IMR-90 (cell line): Measurements from ENCODE around the gene TBCEL. TPM values are rescaled to one million over a fixed set of nuclear protein-coding genes. Genes with fewer than 3 reads are reported as not detected.

Source experiments
- ATAC-seq: fragments of 200-7000 bp; cut with Tn5 transposase; 2 replicates; pipeline ENCODE4 v1.9.1; 2020; ENCODE audit warnings: low read depth, mild to moderate bottlenecking, moderate library complexity
- BruUV-seq: library from RNA; stranded (reverse); fragments of 400-500 nt; replicated peaks from 2 replicates; lab custom pipeline; 2021; lab: Mats Ljungman, UMichigan
- CTCF ChIA-PET: fragments of 300-600 bp; formaldehyde crosslinking; extraction: SDS; loops from one replicate; lab custom pipeline; 2021; ENCODE audit warnings: antibody characterized with exemption; lab: Yijun Ruan, JAX
- POLR2A ChIA-PET: fragments of 300-600 bp; sonication (Branson Sonifier 250); formaldehyde crosslinking; loops from one replicate; lab custom pipeline; 2022; ENCODE audit warnings: antibody characterized with exemption; ENCODE audit not compliant: unreplicated experiment; lab: Charles Lee
- DNase-seq: peaks from one replicate; pipeline ENCODE4 v3.0.0; 2013
- H2AFZ ChIP-seq: replicated peaks from 2 replicates; pipeline ENCODE3; 2013; ENCODE audit warnings: low read length, mild to moderate bottlenecking; ENCODE audit not compliant: poor library complexity
- H2AK5ac ChIP-seq: 2 replicates; pipeline ENCODE4 v1.6.1; 2013; ENCODE audit warnings: low read depth, low read length, inconsistent platforms
- H2AK9ac ChIP-seq: replicated peaks from 2 replicates; pipeline ENCODE3; 2013; ENCODE audit warnings: mild to moderate bottlenecking, low read depth, low read length, moderate library complexity; ENCODE audit not compliant: poor library complexity
- H2BK120ac ChIP-seq: 2 replicates; pipeline ENCODE4 v1.6.1; 2013; ENCODE audit warnings: low read depth, low read length, inconsistent platforms
- H2BK15ac ChIP-seq: 3 replicates; pipeline ENCODE4 v1.6.1; 2013; ENCODE audit warnings: low read depth, low read length, inconsistent platforms
- H2BK20ac ChIP-seq: 2 replicates; pipeline ENCODE4 v1.6.1; 2013; ENCODE audit warnings: low read depth, mild to moderate bottlenecking, inconsistent platforms, low read length, moderate library complexity
- H2BK5ac ChIP-seq: 2 replicates; pipeline ENCODE4 v1.6.1; 2013; ENCODE audit warnings: mild to moderate bottlenecking, low read depth, low read length, inconsistent platforms; ENCODE audit not compliant: poor library complexity, severe bottlenecking
- H3K14ac ChIP-seq: replicated peaks from 2 replicates; pipeline ENCODE4 v1.6.1; 2013; ENCODE audit warnings: low read depth, low read length, inconsistent platforms
- H3K18ac ChIP-seq: 2 replicates; pipeline ENCODE4 v1.6.1; 2013; ENCODE audit warnings: low read depth, low read length, control low read depth
- H3K23ac ChIP-seq: 2 replicates; pipeline ENCODE4 v1.6.1; 2013; ENCODE audit warnings: low read depth, low read length, inconsistent platforms
- H3K27ac ChIP-seq: 2 replicates; pipeline ENCODE4 v1.5.1; 2013; ENCODE audit warnings: mild to moderate bottlenecking, control low read depth, low read length; ENCODE audit not compliant: insufficient read depth
- H3K27me3 ChIP-seq: 2 replicates; pipeline ENCODE4 v1.6.1; 2013; ENCODE audit warnings: low read length; ENCODE audit not compliant: control insufficient read depth, insufficient read depth
- H3K36me3 ChIP-seq: 2 replicates; pipeline ENCODE4 v1.6.1; 2013; ENCODE audit warnings: low read length, mixed read lengths; ENCODE audit not compliant: control insufficient read depth, insufficient read depth
- H3K4ac ChIP-seq: 2 replicates; pipeline ENCODE4 v1.6.1; 2013; ENCODE audit warnings: low read depth, low read length, inconsistent platforms
- H3K4me1 ChIP-seq: 2 replicates; pipeline ENCODE4 v1.6.1; 2013; ENCODE audit warnings: low read length, mixed read lengths; ENCODE audit not compliant: control insufficient read depth, insufficient read depth
- H3K4me2 ChIP-seq: 2 replicates; pipeline ENCODE4 v1.6.1; 2013; ENCODE audit warnings: low read depth, mild to moderate bottlenecking, control low read depth, low read length, moderate library complexity
- H3K4me3 ChIP-seq: 2 replicates; pipeline ENCODE4 v1.5.1; 2013; ENCODE audit warnings: low read depth, mild to moderate bottlenecking, control low read depth, low read length, moderate library complexity; ENCODE audit not compliant: insufficient read depth
- H3K56ac ChIP-seq: 2 replicates; pipeline ENCODE4 v1.6.1; 2013; ENCODE audit warnings: low read length, inconsistent platforms; ENCODE audit not compliant: insufficient read depth; ENCODE audit errors: extremely low read depth
- H3K79me1 ChIP-seq, 2 experiments: 2 replicates each; pipeline ENCODE4 v1.6.1; 2013; ENCODE audit warnings: low read length in 2 of 2, inconsistent platforms in 1 of 2, low read depth in 1 of 2
- H3K9ac ChIP-seq: 2 replicates; pipeline ENCODE4 v1.6.1; 2013; ENCODE audit warnings: low read depth, low read length, control low read depth
- H3K9me1 ChIP-seq: 2 replicates; pipeline ENCODE4 v1.6.1; 2013; ENCODE audit warnings: low read length, inconsistent platforms; ENCODE audit not compliant: insufficient read depth
- H3K9me3 ChIP-seq: 2 replicates; pipeline ENCODE4 v1.6.1; 2013; ENCODE audit warnings: low read length; ENCODE audit not compliant: control insufficient read depth, insufficient read depth
- H4K20me1 ChIP-seq: 2 replicates; pipeline ENCODE4 v1.6.1; 2013; ENCODE audit warnings: low read length, inconsistent platforms; ENCODE audit not compliant: insufficient read depth
- H4K5ac ChIP-seq: 2 replicates; pipeline ENCODE4 v1.6.1; 2013; ENCODE audit warnings: mild to moderate bottlenecking, low read depth, low read length, control low read depth
- H4K8ac ChIP-seq, 2 experiments: 2 replicates each; pipeline ENCODE4 v1.6.1; 2013; ENCODE audit warnings: low read depth in 2 of 2, low read length in 2 of 2, control low read depth in 1 of 2, inconsistent platforms in 1 of 2
- H4K91ac ChIP-seq: 2 replicates; pipeline ENCODE4 v1.6.1; 2013; ENCODE audit warnings: low read depth, low read length, inconsistent platforms; ENCODE audit not compliant: insufficient read depth
- BHLHE40 ChIP-seq: fragments of 150-350 bp; IDR thresholded peaks from 2 replicates; pipeline ENCODE4 v1.6.1; 2016; ENCODE audit warnings: mild to moderate bottlenecking, low read depth, low read length
- CHD1 ChIP-seq: IDR thresholded peaks from 2 replicates; pipeline ENCODE4 v1.6.1; 2012; ENCODE audit warnings: low read depth, low read length, improper control_type of control experiment
- FOS ChIP-seq: fragments of 150-350 bp; IDR thresholded peaks from 2 replicates; pipeline ENCODE4 v1.6.1; 2016; ENCODE audit warnings: low read depth, low read length
- MAFK ChIP-seq: IDR thresholded peaks from 2 replicates; pipeline ENCODE4 v1.6.1; 2012; ENCODE audit warnings: low read depth, low read length, improper control_type of control experiment
- NFE2L2 ChIP-seq: fragments of 150-350 bp; IDR thresholded peaks from 2 replicates; pipeline ENCODE4 v1.6.1; 2016; ENCODE audit warnings: low read depth, mild to moderate bottlenecking, low read length
- RAD21 ChIP-seq: IDR thresholded peaks from 2 replicates; pipeline ENCODE4 v1.6.1; 2012; ENCODE audit warnings: low read length, improper control_type of control experiment
- RCOR1 ChIP-seq: IDR thresholded peaks from 2 replicates; pipeline ENCODE4 v1.6.1; 2012; ENCODE audit warnings: mild to moderate bottlenecking, low read length, improper control_type of control experiment; ENCODE audit not compliant: insufficient replicate concordance
- RFX5 ChIP-seq: IDR thresholded peaks from 2 replicates; pipeline ENCODE4 v1.8.0; 2012; ENCODE audit warnings: low read depth, mild to moderate bottlenecking, low read length, moderate library complexity
- SMC3 ChIP-seq: fragments of 150-350 bp; IDR thresholded peaks from 2 replicates; pipeline ENCODE4 v1.6.1; 2016; ENCODE audit warnings: low read depth, mild to moderate bottlenecking, antibody characterized with exemption, low read length, moderate library complexity
- USF2 ChIP-seq: fragments of 150-350 bp; IDR thresholded peaks from 2 replicates; pipeline ENCODE4 v1.6.1; 2017; ENCODE audit warnings: mild to moderate bottlenecking, antibody characterized with exemption, low read length, low read depth
- WGBS, 2 experiments: methylation state at CpG; one replicate each; pipeline versions ENCODE4 v1.1.5 to v1.1.7; 2013; ENCODE audit warnings: missing lambda C conversion rate in 2 of 2; ENCODE audit not compliant: insufficient read length in 1 of 2; ENCODE audit errors: extremely low coverage in 2 of 2; 5-methylcytosine and 5-hydroxymethylcytosine counted together
- dilution Hi-C: fragments of 300-500 bp; cut with HindIII; formaldehyde crosslinking; loops from one replicate; pipeline ENCODE4 v1.14.3; 2018; ENCODE audit warnings: low sequenced_read_pairs; ENCODE audit not compliant: unreplicated experiment
- in situ Hi-C: fragments of 300-500 bp; cut with MboI; formaldehyde crosslinking; loops from 3 replicates; pipeline ENCODE4 v1.14.3; 2019; ENCODE audit warnings: low sequenced_read_pairs, inconsistent platforms, mixed read lengths
- intact Hi-C: fragments of 100-400 bp; cut with micrococcal nuclease; formaldehyde crosslinking; loops from 2 replicates; pipeline ENCODE4 v1.10.0; 2022
- polyA plus RNA-seq, 3 experiments: library from polyadenylated mRNA; depleted of rRNA; stranded (reverse); fragments of >200 nt; gene quantifications; 2 replicates each; pipeline ENCODE4 v1.2.3, GENCODE V29; 2012; ENCODE audit warnings: low replicate concordance in 1 of 3
- total RNA-seq: library from RNA; depleted of rRNA; stranded (reverse); fragments of >200 nt; gene quantifications from 2 replicates; pipeline ENCODE4 v1.2.3, GENCODE V29; 2012
- TF ChIP-seq, protein P1 (sequence below): conservative IDR thresholded peaks from 2 replicates; pipeline ENCODE4 v1.5.1; 2012; ENCODE audit warnings: mild to moderate bottlenecking, low read depth, low read length, improper control_type of control experiment
- TF ChIP-seq, protein P2 (sequence below): fragments of 150-350 bp; IDR thresholded peaks from 2 replicates; pipeline ENCODE4 v1.6.1; 2016; ENCODE audit warnings: low read depth, mild to moderate bottlenecking, low read length, moderate library complexity, borderline replicate concordance

TBCEL gene
- total and polyA plus RNA-seq, 2 of the 4 experiments (the other 2 are of a cell fraction), result 7.1 to 21.0 TPM

DNA sequence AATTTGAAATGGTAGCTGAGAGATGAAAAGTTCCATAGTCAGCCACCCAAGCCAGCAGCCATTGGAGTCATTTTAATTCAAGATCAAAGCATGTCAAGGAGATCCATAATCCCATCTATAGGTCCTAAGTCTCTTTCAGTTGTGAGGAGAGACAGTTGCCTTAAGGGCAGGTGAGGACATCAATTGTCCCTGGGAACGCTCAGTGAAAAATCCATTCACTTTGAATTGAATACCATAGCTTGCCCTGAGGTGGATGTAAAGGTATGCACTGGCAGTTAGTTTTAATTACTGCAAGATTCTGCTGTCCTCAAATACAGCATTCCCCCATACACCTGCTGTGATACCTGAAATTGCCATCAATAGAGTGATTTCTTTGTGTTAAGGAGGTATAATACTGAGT is 25.3 kb upstream of the TBCEL start:
- DNase-seq, result no peak
- intact Hi-C loops (no loop called here), dilution Hi-C loops (no loop called here), in situ Hi-C loops (no loop called here)
- Histone ChIP-seq H3K9ac (no peak overlapping the region), H3K27me3 (peaks cover 14% of the 10 kb centered on the region), H3K27ac (no peak overlapping the region), H4K8ac (no peak overlapping the region), H2AK9ac (no peak overlapping the region), H3K14ac (no peak overlapping the region), H3K4me3 (no peak overlapping the region), H2BK120ac (no peak overlapping the region), H3K9me1 (no peaks in the 10 kb centered on the region), H2BK15ac (no peak overlapping the region), H3K4ac (no peak overlapping the region), H3K18ac (no peak overlapping the region), H3K4me1 (no peaks in the 10 kb centered on the region), H4K20me1 (no peaks in the 10 kb centered on the region), H3K56ac (no peak overlapping the region), H2AFZ (no peak overlapping the region), H2BK5ac (no peak overlapping the region), H3K79me1 (no peaks in the 10 kb centered on the region), H3K36me3 (no peaks in the 10 kb centered on the region), H4K5ac (no peak overlapping the region), H4K91ac (no peak overlapping the region), H2BK20ac (no peak overlapping the region), H3K9me3 (no peaks in the 10 kb centered on the region), H2AK5ac (no peak overlapping the region), H3K23ac (no peak overlapping the region), H3K4me2 (no peak overlapping the region)
- ChIA-PET CTCF (no interaction called here), POLR2A (no interaction called here)
- ATAC-seq, result no peak
- no TSS peak for BruUV-seq
- TF ChIP-seq CHD1 (no peak), RFX5 (no peak), FOS (no peak), RAD21 (no peak), NFE2L2 (no peak), SMC3 (no peak), BHLHE40 (no peak), MAFK (no peak), RCOR1 (no peak), USF2 (no peak)
- TF ChIP-seq, protein P1, sequence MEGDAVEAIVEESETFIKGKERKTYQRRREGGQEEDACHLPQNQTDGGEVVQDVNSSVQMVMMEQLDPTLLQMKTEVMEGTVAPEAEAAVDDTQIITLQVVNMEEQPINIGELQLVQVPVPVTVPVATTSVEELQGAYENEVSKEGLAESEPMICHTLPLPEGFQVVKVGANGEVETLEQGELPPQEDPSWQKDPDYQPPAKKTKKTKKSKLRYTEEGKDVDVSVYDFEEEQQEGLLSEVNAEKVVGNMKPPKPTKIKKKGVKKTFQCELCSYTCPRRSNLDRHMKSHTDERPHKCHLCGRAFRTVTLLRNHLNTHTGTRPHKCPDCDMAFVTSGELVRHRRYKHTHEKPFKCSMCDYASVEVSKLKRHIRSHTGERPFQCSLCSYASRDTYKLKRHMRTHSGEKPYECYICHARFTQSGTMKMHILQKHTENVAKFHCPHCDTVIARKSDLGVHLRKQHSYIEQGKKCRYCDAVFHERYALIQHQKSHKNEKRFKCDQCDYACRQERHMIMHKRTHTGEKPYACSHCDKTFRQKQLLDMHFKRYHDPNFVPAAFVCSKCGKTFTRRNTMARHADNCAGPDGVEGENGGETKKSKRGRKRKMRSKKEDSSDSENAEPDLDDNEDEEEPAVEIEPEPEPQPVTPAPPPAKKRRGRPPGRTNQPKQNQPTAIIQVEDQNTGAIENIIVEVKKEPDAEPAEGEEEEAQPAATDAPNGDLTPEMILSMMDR, result no peak
- TF ChIP-seq, protein P2, sequence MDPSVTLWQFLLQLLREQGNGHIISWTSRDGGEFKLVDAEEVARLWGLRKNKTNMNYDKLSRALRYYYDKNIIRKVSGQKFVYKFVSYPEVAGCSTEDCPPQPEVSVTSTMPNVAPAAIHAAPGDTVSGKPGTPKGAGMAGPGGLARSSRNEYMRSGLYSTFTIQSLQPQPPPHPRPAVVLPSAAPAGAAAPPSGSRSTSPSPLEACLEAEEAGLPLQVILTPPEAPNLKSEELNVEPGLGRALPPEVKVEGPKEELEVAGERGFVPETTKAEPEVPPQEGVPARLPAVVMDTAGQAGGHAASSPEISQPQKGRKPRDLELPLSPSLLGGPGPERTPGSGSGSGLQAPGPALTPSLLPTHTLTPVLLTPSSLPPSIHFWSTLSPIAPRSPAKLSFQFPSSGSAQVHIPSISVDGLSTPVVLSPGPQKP, result no peak
- WGBS, 2 experiments, result no CpG with 5 or more reads among the region's 1 CpG
